ENCODE results near the gene C14orf39.
"Not testable (repeated sequence)": the region's sequence is repeated elsewhere in the genome, so short reads cannot be mapped to it uniquely, and the experiment has no call there.

The C14orf39 gene

GRCh38 chr14:60490270-60490669 lies 4.4 kb upstream of the C14orf39 start:
- no peak for DNase-seq (ENCODE audit: low read depth in 1 of 2, low spot score in 1 of 2)

- DNase-seq (ENCODE audit: low read depth in 1 of 2, low spot score in 1 of 2), result no peak
Observed at GRCh38 chr14:60488175-60488574, 2.3 kb upstream of the C14orf39 start.

GRCh38 chr14:60487211-60487610 lies 1.3 kb upstream of the C14orf39 start:
- no peak for DNase-seq (ENCODE audit: low read depth in 1 of 2, low spot score in 1 of 2)

GRCh38 chr14:60485057-60485597 lies 736 bp downstream of the C14orf39 start:
- DNase-seq (ENCODE audit: low read depth in 1 of 2, low spot score in 1 of 2), result no peak

- no peak for DNase-seq (ENCODE audit: low read depth in 1 of 2, low spot score in 1 of 2)
Observed at GRCh38 chr14:60482743-60483142, 3.1 kb downstream of the C14orf39 start.

- not testable (repeated sequence) for DNase-seq (ENCODE audit: low read depth in 1 of 2, low spot score in 1 of 2)
Observed at GRCh38 chr14:60480248-60480647, 5.6 kb downstream of the C14orf39 start.

GRCh38 chr14:60455875-60456274 lies 30.0 kb downstream of the C14orf39 start:
- no peak for DNase-seq (ENCODE audit: low read depth in 1 of 2, low spot score in 1 of 2)

GRCh38 chr14:60430276-60430675 lies 55.6 kb downstream of the C14orf39 start:
- no peak for DNase-seq (ENCODE audit: low read depth in 1 of 2, low spot score in 1 of 2)

GRCh38 chr14:60420050-60420449 lies 65.8 kb downstream of the C14orf39 start:
- DNase-seq (ENCODE audit: low read depth in 1 of 2, low spot score in 1 of 2), result no peak

- DNase-seq (ENCODE audit: low read depth in 1 of 2, low spot score in 1 of 2), result not testable (repeated sequence)
Observed at GRCh38 chr14:60397550-60397949, 88.3 kb downstream of the C14orf39 start.

GRCh38 chr14:60396718-60397343 lies 89.0 kb downstream of the C14orf39 start:
- no peak for DNase-seq (ENCODE audit: low read depth in 1 of 2, low spot score in 1 of 2)

All from activated T-helper 1 cell treated with anti-CD3 and anti-CD28 coated beads, Interleukin-2, amount 50 U/mL, for 16 hours (primary cell).